H1 (cell line): ENCODE results near the gene CTPS1. TPM values are rescaled to one million over a fixed set of nuclear protein-coding genes. Genes with fewer than 3 reads are reported as not detected.

Source experiments
- NANOG ChIP-seq: IDR thresholded peaks from 2 replicates; pipeline ENCODE4 v1.6.1; 2011; ENCODE audit warnings: low read length, low read depth, mild to moderate bottlenecking, inconsistent platforms; ENCODE audit not compliant: insufficient read depth, poor library complexity, severe bottlenecking
- SIRT6 ChIP-seq: IDR thresholded peaks from one replicate; pipeline ENCODE4 v1.7.1; 2012; ENCODE audit warnings: low read length, inconsistent platforms
- polyA plus RNA-seq, 7 experiments: library from polyadenylated mRNA; depleted of rRNA in 3 of 7; stranded (reverse) in 5 of 7; unstranded in 2 of 7; fragments of >200 nt in 5 of 7; fragments of 200-250 nt in 2 of 7; gene quantifications; 1 replicate in 5 of 7; 2 replicates in 1 of 7; 4 replicates in 1 of 7; pipeline versions ENCODE4 v1.2.1 to v1.2.3, GENCODE V29; 2011 to 2013; ENCODE audit warnings: missing spikeins in 2 of 7, mixed read lengths in 2 of 7
- total RNA-seq: library from RNA; stranded (reverse); fragmentation: NEBNext Ultra II Directional; extraction: Animal tissue kit (Norgen Biotek cat#: 25700); gene quantifications from 2 replicates; pipeline ENCODE4 v1.2.1, GENCODE V29; 2021
- TF ChIP-seq, protein P1 (sequence below): IDR thresholded peaks from 2 replicates; pipeline ENCODE4 v1.6.1; 2012; ENCODE audit warnings: low read length, inconsistent platforms

CTPS1 gene
- total and polyA plus RNA-seq, 2 of the 8 experiments (the other 6 are each of a cell fraction or from before 2014, with no cell fraction given) = 35.5 to 103 TPM

DNA sequence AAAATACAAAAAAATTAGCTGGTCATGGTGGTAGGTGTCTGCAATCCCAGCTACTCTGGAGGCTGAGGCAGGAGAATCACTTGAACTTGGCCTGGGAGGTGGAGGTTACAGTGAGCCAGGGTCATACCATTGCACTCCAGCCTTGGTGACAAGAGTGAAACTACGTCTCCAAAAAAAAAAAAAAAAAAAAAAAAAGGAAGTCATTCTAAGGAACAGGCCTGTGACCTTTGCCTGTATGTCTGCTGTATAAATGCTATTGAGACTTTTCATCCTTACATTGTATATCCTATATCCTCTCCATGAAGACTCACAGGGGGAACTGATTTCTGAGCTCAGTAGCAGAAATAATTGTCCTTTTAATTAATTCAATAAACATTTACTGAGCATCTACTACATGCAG lies 7.5 kb upstream of the CTPS1 start (continued):
- TF ChIP-seq NANOG = no peak
- TF ChIP-seq SIRT6 = no peak
- TF ChIP-seq, protein P1, sequence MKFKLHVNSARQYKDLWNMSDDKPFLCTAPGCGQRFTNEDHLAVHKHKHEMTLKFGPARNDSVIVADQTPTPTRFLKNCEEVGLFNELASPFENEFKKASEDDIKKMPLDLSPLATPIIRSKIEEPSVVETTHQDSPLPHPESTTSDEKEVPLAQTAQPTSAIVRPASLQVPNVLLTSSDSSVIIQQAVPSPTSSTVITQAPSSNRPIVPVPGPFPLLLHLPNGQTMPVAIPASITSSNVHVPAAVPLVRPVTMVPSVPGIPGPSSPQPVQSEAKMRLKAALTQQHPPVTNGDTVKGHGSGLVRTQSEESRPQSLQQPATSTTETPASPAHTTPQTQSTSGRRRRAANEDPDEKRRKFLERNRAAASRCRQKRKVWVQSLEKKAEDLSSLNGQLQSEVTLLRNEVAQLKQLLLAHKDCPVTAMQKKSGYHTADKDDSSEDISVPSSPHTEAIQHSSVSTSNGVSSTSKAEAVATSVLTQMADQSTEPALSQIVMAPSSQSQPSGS = no peak
